HG03280 (cell line): ENCODE data around the gene NFATC3.

ENCODE experiments used
- ATAC-seq: cut with Tn5 transposase; IDR thresholded peaks from one replicate; pipeline ENCODE4 v1.9.1; 2021; ENCODE audit warnings: mild to moderate bottlenecking, moderate library complexity; ENCODE audit not compliant: unreplicated experiment

Gene NFATC3

GRCh38 chr16:68267612-68268405 is 182.6 kb downstream of the NFATC3 start:
- no peak for ATAC-seq

GRCh38 chr16:68269793-68270192 is 184.6 kb downstream of the NFATC3 start:
- ATAC-seq, result no peak

GRCh38 chr16:68270353-68270752 is 185.2 kb downstream of the NFATC3 start:
- no peak for ATAC-seq

GRCh38 chr16:68272507-68273209 is 187.5 kb downstream of the NFATC3 start:
- no peak for ATAC-seq

- no peak for ATAC-seq
Observed at GRCh38 chr16:68273459-68273858, 188.3 kb downstream of the NFATC3 start.

- ATAC-seq, result no peak
Observed at GRCh38 chr16:68273896-68274295, 188.7 kb downstream of the NFATC3 start.

GRCh38 chr16:68274441-68274840 is 189.3 kb downstream of the NFATC3 start:
- no peak for ATAC-seq

GRCh38 chr16:68275611-68276191 is 190.5 kb downstream of the NFATC3 start:
- peak; percentile 70 for ATAC-seq

GRCh38 chr16:68276223-68276622 is 191.1 kb downstream of the NFATC3 start:
- no peak for ATAC-seq
